ENCODE measurements around the gene NLRP6.
"Not testable (repeated sequence)": the region's sequence is repeated elsewhere in the genome, so short reads cannot be mapped to it uniquely, and the experiment has no call there.

The NLRP6 gene

GRCh38 chr11:278001-278951 is at the start of gene NLRP6:
NLRP6 (plus strand) TSS chr11:278407; CDS start chr11:278570, 163 bp downstream.
- H3K27me3 ChIP-seq (ENCODE audit: control insufficient read depth, insufficient read depth, low read length) = peaks cover 32% of the 10 kb centered on the region
- no peak within 1 kb of the TSS for H3K4me3 ChIP-seq (ENCODE audit: low read length)
- peaks cover 5% of the 10 kb centered on the region for H3K4me1 ChIP-seq (ENCODE audit: control insufficient read depth, low read depth, low read length)
- no peak within 1 kb of the TSS for H3K27ac ChIP-seq (ENCODE audit: low read length)
- H3K36me3 ChIP-seq (ENCODE audit: control insufficient read depth, low read depth, low read length) = no peaks in the 10 kb centered on the region
- no peak within 1 kb of the TSS for H3K9ac ChIP-seq (ENCODE audit: low read length)
- H3K9me3 ChIP-seq (ENCODE audit: control insufficient read depth, low read depth, low read length) = no peaks in the 10 kb centered on the region

GRCh38 chr11:230431-230830 is 47.8 kb upstream of the NLRP6 start:
- no peaks in the 10 kb centered on the region for H3K9me3 ChIP-seq (ENCODE audit: control insufficient read depth, low read depth, low read length)
- H3K27ac ChIP-seq (ENCODE audit: low read length) = no peak overlapping the region
- H3K4me3 ChIP-seq (ENCODE audit: low read length) = no peak overlapping the region
- H3K36me3 ChIP-seq (ENCODE audit: control insufficient read depth, low read depth, low read length) = no peaks in the 10 kb centered on the region
- H3K9ac ChIP-seq (ENCODE audit: low read length) = no peak overlapping the region
- H3K27me3 ChIP-seq (ENCODE audit: control insufficient read depth, insufficient read depth, low read length) = no peaks in the 10 kb centered on the region
- peaks cover 3% of the 10 kb centered on the region for H3K4me1 ChIP-seq (ENCODE audit: control insufficient read depth, low read depth, low read length)

GRCh38 chr11:232783-233565 is 45.2 kb upstream of the NLRP6 start:
- no peaks in the 10 kb centered on the region for H3K9me3 ChIP-seq (ENCODE audit: control insufficient read depth, low read depth, low read length)
- H3K27me3 ChIP-seq (ENCODE audit: control insufficient read depth, insufficient read depth, low read length) = no peaks in the 10 kb centered on the region
- no peaks in the 10 kb centered on the region for H3K36me3 ChIP-seq (ENCODE audit: control insufficient read depth, low read depth, low read length)
- H3K4me3 ChIP-seq (ENCODE audit: low read length) = no peak overlapping the region
- H3K27ac ChIP-seq (ENCODE audit: low read length) = no peak overlapping the region
- peaks cover 11% of the 10 kb centered on the region for H3K4me1 ChIP-seq (ENCODE audit: control insufficient read depth, low read depth, low read length)
- H3K9ac ChIP-seq (ENCODE audit: low read length) = no peak overlapping the region

GRCh38 chr11:235180-235579 is 43.0 kb upstream of the NLRP6 start:
- H3K27me3 ChIP-seq (ENCODE audit: control insufficient read depth, insufficient read depth, low read length) = no peaks in the 10 kb centered on the region
- peak overlapping the region; percentile 96 for H3K4me3 ChIP-seq (ENCODE audit: low read length)
- no peaks in the 10 kb centered on the region for H3K36me3 ChIP-seq (ENCODE audit: control insufficient read depth, low read depth, low read length)
- H3K4me1 ChIP-seq (ENCODE audit: control insufficient read depth, low read depth, low read length) = peaks cover 12% of the 10 kb centered on the region
- H3K9me3 ChIP-seq (ENCODE audit: control insufficient read depth, low read depth, low read length) = no peaks in the 10 kb centered on the region
- no peak overlapping the region for H3K27ac ChIP-seq (ENCODE audit: low read length)
- H3K9ac ChIP-seq (ENCODE audit: low read length) = no peak overlapping the region

GRCh38 chr11:235609-235996 is 42.6 kb upstream of the NLRP6 start:
- Histone ChIP-seq H3K9ac (ENCODE audit: low read length) (peak overlapping the region; percentile 74), H3K4me3 (ENCODE audit: low read length) (peak overlapping the region; percentile 96), H3K4me1 (ENCODE audit: control insufficient read depth, low read depth, low read length) (peaks cover 12% of the 10 kb centered on the region), H3K27me3 (ENCODE audit: control insufficient read depth, insufficient read depth, low read length) (no peaks in the 10 kb centered on the region), H3K36me3 (ENCODE audit: control insufficient read depth, low read depth, low read length) (no peaks in the 10 kb centered on the region), H3K27ac (ENCODE audit: low read length) (peak overlapping the region; percentile 25), H3K9me3 (ENCODE audit: control insufficient read depth, low read depth, low read length) (no peaks in the 10 kb centered on the region)

- peak within 1 kb of the TSS; percentile 97 for H3K4me3 ChIP-seq (ENCODE audit: low read length)
- H3K27ac ChIP-seq (ENCODE audit: low read length) = peak within 1 kb of the TSS; percentile 76
- peak within 1 kb of the TSS; percentile 88 for H3K9ac ChIP-seq (ENCODE audit: low read length)
- no peaks in the 10 kb centered on the region for H3K9me3 ChIP-seq (ENCODE audit: control insufficient read depth, low read depth, low read length)
- H3K27me3 ChIP-seq (ENCODE audit: control insufficient read depth, insufficient read depth, low read length) = no peaks in the 10 kb centered on the region
- H3K36me3 ChIP-seq (ENCODE audit: control insufficient read depth, low read depth, low read length) = no peaks in the 10 kb centered on the region
- H3K4me1 ChIP-seq (ENCODE audit: control insufficient read depth, low read depth, low read length) = peaks cover 12% of the 10 kb centered on the region
These were observed 42.0 kb upstream of the NLRP6 start, which contains the start of gene SIRT3 for GRCh38 chr11:235997-236773. SIRT3 (minus strand) TSS chr11:236342; CDS start chr11:236328, 14 bp downstream.

GRCh38 chr11:236774-237767 is 41.1 kb upstream of the NLRP6 start, which contains the start of gene PSMD13:
PSMD13 (plus strand) TSS chr11:236976; CDS start chr11:237050, 74 bp downstream.
- H3K9ac ChIP-seq (ENCODE audit: low read length) = peak within 1 kb of the TSS; percentile 88
- peaks cover 12% of the 10 kb centered on the region for H3K4me1 ChIP-seq (ENCODE audit: control insufficient read depth, low read depth, low read length)
- peak within 1 kb of the TSS; percentile 97 for H3K4me3 ChIP-seq (ENCODE audit: low read length)
- H3K27me3 ChIP-seq (ENCODE audit: control insufficient read depth, insufficient read depth, low read length) = no peaks in the 10 kb centered on the region
- H3K27ac ChIP-seq (ENCODE audit: low read length) = peak within 1 kb of the TSS; percentile 76
- peaks cover 7% of the 10 kb centered on the region for H3K36me3 ChIP-seq (ENCODE audit: control insufficient read depth, low read depth, low read length)
- H3K9me3 ChIP-seq (ENCODE audit: control insufficient read depth, low read depth, low read length) = no peaks in the 10 kb centered on the region

GRCh38 chr11:238346-238745 is 39.9 kb upstream of the NLRP6 start:
- peaks cover 11% of the 10 kb centered on the region for H3K36me3 ChIP-seq (ENCODE audit: control insufficient read depth, low read depth, low read length)
- H3K4me3 ChIP-seq (ENCODE audit: low read length) = peak overlapping the region; percentile 97
- H3K4me1 ChIP-seq (ENCODE audit: control insufficient read depth, low read depth, low read length) = peaks cover 12% of the 10 kb centered on the region
- not testable (repeated sequence) for H3K9me3 ChIP-seq (ENCODE audit: control insufficient read depth, low read depth, low read length); H3K9ac ChIP-seq (ENCODE audit: low read length); H3K27me3 ChIP-seq (ENCODE audit: control insufficient read depth, insufficient read depth, low read length); H3K27ac ChIP-seq (ENCODE audit: low read length)

GRCh38 chr11:240315-240714 is 37.9 kb upstream of the NLRP6 start:
- no peaks in the 10 kb centered on the region for H3K9me3 ChIP-seq (ENCODE audit: control insufficient read depth, low read depth, low read length)
- peaks cover 10% of the 10 kb centered on the region for H3K4me1 ChIP-seq (ENCODE audit: control insufficient read depth, low read depth, low read length)
- H3K36me3 ChIP-seq (ENCODE audit: control insufficient read depth, low read depth, low read length) = peaks cover 30% of the 10 kb centered on the region
- H3K27me3 ChIP-seq (ENCODE audit: control insufficient read depth, insufficient read depth, low read length) = no peaks in the 10 kb centered on the region
- no peak overlapping the region for H3K27ac ChIP-seq (ENCODE audit: low read length)
- no peak overlapping the region for H3K4me3 ChIP-seq (ENCODE audit: low read length)
- H3K9ac ChIP-seq (ENCODE audit: low read length) = no peak overlapping the region

GRCh38 chr11:241634-242033 is 36.6 kb upstream of the NLRP6 start:
- Histone ChIP-seq H3K9ac (ENCODE audit: low read length) (no peak overlapping the region), H3K4me3 (ENCODE audit: low read length) (no peak overlapping the region), H3K9me3 (ENCODE audit: control insufficient read depth, low read depth, low read length) (no peaks in the 10 kb centered on the region), H3K36me3 (ENCODE audit: control insufficient read depth, low read depth, low read length) (peaks cover 44% of the 10 kb centered on the region), H3K27me3 (ENCODE audit: control insufficient read depth, insufficient read depth, low read length) (no peaks in the 10 kb centered on the region), H3K4me1 (ENCODE audit: control insufficient read depth, low read depth, low read length) (peaks cover 7% of the 10 kb centered on the region), H3K27ac (ENCODE audit: low read length) (no peak overlapping the region)

All from iPS-18a (cell line).